Measurements from ENCODE around the gene G3BP2.

G3BP2 gene

DNA sequence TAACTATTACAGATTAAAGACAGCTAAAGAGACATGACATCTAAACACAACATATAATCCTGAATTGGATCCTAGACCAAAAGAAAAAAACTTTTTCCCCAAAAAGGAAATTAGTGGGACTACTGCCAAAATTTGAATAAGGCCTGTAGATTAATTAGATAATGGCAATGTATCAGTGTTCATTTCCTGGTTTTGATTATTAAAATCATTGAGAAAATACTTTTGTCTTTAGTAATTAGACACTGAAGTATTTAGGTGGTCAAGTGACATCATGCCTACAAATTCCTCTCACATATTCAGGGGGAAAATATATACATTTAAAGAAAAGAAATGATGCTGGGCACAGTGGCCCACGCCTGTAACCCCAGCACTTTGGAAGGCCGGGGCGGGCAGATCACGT lies 40.8 kb upstream of the G3BP2 start:
- Histone ChIP-seq H2AFZ (ENCODE audit: low read length) (no peak overlapping the region), H3K36me3 (ENCODE audit: insufficient read depth, low read length) (no peaks in the 10 kb centered on the region), H3K27me3 (ENCODE audit: insufficient read depth, low read length, poor library complexity, severe bottlenecking) (no peaks in the 10 kb centered on the region), H3K9me3 (ENCODE audit: insufficient read depth, low read depth, low read length) (no peaks in the 10 kb centered on the region), H3K4me1 (ENCODE audit: insufficient read depth, low read length, poor library complexity, severe bottlenecking) (peaks cover 12% of the 10 kb centered on the region), H4K20me1 (ENCODE audit: insufficient read depth, low read length, poor library complexity, severe bottlenecking) (no peaks in the 10 kb centered on the region), H3K9ac (ENCODE audit: low read depth, low read length, poor library complexity, severe bottlenecking) (no peak overlapping the region), H3K4me3 (ENCODE audit: low read length, poor library complexity, severe bottlenecking) (no peak overlapping the region), H3K9me2 (replicated peaks; ENCODE audit: low read depth, low read length) (no peaks in the 10 kb centered on the region), H3F3A (ENCODE audit: low read depth) (no peaks in the 10 kb centered on the region), H3K79me2 (ENCODE audit: insufficient read depth, low read length) (no peaks in the 10 kb centered on the region), H3K4me2 (ENCODE audit: low read depth, low read length, poor library complexity, severe bottlenecking) (no peak overlapping the region)
- no peak for TF ChIP-seq EZH2phosphoT487 (IDR thresholded peaks at IDR 0.05; ENCODE audit: borderline replicate concordance)
- TF ChIP-seq, protein P1, sequence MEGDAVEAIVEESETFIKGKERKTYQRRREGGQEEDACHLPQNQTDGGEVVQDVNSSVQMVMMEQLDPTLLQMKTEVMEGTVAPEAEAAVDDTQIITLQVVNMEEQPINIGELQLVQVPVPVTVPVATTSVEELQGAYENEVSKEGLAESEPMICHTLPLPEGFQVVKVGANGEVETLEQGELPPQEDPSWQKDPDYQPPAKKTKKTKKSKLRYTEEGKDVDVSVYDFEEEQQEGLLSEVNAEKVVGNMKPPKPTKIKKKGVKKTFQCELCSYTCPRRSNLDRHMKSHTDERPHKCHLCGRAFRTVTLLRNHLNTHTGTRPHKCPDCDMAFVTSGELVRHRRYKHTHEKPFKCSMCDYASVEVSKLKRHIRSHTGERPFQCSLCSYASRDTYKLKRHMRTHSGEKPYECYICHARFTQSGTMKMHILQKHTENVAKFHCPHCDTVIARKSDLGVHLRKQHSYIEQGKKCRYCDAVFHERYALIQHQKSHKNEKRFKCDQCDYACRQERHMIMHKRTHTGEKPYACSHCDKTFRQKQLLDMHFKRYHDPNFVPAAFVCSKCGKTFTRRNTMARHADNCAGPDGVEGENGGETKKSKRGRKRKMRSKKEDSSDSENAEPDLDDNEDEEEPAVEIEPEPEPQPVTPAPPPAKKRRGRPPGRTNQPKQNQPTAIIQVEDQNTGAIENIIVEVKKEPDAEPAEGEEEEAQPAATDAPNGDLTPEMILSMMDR (conservative IDR thresholded peaks at IDR 0.05; ENCODE audit: low read length) = no peak

DNA sequence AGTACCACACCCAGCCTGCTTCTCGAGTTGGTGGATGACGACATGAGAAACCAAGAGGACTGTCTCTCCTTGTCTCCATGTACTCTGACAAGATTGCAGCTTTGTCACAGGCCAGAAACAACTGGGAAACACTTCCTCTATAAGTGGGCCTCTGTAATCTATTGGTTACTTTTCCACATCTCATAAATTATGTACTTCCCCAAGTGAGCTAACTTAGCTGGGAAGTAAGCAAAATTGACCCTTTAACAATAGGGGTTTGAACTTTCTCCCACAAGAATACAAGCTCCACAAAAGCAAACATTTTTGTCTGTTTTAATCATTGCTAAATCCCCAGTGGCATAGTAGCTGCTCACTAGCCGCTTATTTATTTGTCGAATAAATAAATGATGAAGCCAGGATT lies 37.0 kb upstream of the G3BP2 start:
- TF ChIP-seq, protein P1 (conservative IDR thresholded peaks at IDR 0.05; ENCODE audit: low read length) = no peak
- TF ChIP-seq EZH2phosphoT487 (IDR thresholded peaks at IDR 0.05; ENCODE audit: borderline replicate concordance) = no peak
- Histone ChIP-seq H3K27me3 (ENCODE audit: insufficient read depth, low read length, poor library complexity, severe bottlenecking) (no peaks in the 10 kb centered on the region), H3K9me3 (ENCODE audit: insufficient read depth, low read depth, low read length) (no peaks in the 10 kb centered on the region), H3K4me3 (ENCODE audit: low read length, poor library complexity, severe bottlenecking) (no peak overlapping the region), H3K79me2 (ENCODE audit: insufficient read depth, low read length) (no peaks in the 10 kb centered on the region), H3K4me1 (ENCODE audit: insufficient read depth, low read length, poor library complexity, severe bottlenecking) (peaks cover 9% of the 10 kb centered on the region), H4K20me1 (ENCODE audit: insufficient read depth, low read length, poor library complexity, severe bottlenecking) (no peaks in the 10 kb centered on the region), H3K4me2 (ENCODE audit: low read depth, low read length, poor library complexity, severe bottlenecking) (no peak overlapping the region), H3F3A (ENCODE audit: low read depth) (no peaks in the 10 kb centered on the region), H2AFZ (ENCODE audit: low read length) (no peak overlapping the region), H3K36me3 (ENCODE audit: insufficient read depth, low read length) (no peaks in the 10 kb centered on the region), H3K9me2 (replicated peaks; ENCODE audit: low read depth, low read length) (no peaks in the 10 kb centered on the region), H3K9ac (ENCODE audit: low read depth, low read length, poor library complexity, severe bottlenecking) (no peak overlapping the region)

DNA sequence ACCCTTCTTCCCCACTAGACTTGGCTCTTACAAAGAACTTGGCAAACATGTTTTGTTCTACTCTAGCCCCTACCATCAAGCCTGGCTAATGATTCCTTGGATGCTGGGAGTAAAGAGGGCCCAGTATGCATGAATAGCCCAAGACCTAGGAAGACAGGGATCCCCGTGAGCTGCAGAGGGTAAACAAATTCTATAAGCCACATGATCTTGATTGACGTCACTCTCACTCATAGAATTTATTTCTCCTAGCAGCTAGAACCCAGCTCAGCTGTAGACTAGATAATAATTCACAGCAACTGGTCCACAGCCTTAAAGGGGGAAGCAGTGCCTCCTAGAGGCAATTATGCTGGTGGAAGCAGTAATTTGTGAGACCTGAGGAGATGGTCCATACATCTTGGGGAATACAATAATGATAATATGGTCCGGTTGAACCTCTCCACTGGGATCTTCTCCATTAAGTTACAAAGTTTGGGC lies 35.0 kb upstream of the G3BP2 start:
- Histone ChIP-seq H3K79me2 (ENCODE audit: insufficient read depth, low read length) (no peaks in the 10 kb centered on the region), H3K36me3 (ENCODE audit: insufficient read depth, low read length) (no peaks in the 10 kb centered on the region), H3K27me3 (ENCODE audit: insufficient read depth, low read length, poor library complexity, severe bottlenecking) (no peaks in the 10 kb centered on the region), H3K4me2 (ENCODE audit: low read depth, low read length, poor library complexity, severe bottlenecking) (no peak overlapping the region), H3K9me3 (ENCODE audit: insufficient read depth, low read depth, low read length) (no peaks in the 10 kb centered on the region), H3K9me2 (replicated peaks; ENCODE audit: low read depth, low read length) (no peaks in the 10 kb centered on the region), H3K9ac (ENCODE audit: low read depth, low read length, poor library complexity, severe bottlenecking) (no peak overlapping the region), H3K4me1 (ENCODE audit: insufficient read depth, low read length, poor library complexity, severe bottlenecking) (peaks cover 3% of the 10 kb centered on the region), H3F3A (ENCODE audit: low read depth) (no peaks in the 10 kb centered on the region), H2AFZ (ENCODE audit: low read length) (no peak overlapping the region), H3K4me3 (ENCODE audit: low read length, poor library complexity, severe bottlenecking) (no peak overlapping the region), H4K20me1 (ENCODE audit: insufficient read depth, low read length, poor library complexity, severe bottlenecking) (no peaks in the 10 kb centered on the region)
- TF ChIP-seq, protein P1 (conservative IDR thresholded peaks at IDR 0.05; ENCODE audit: low read length) = peak; percentile 68
- no peak for TF ChIP-seq EZH2phosphoT487 (IDR thresholded peaks at IDR 0.05; ENCODE audit: borderline replicate concordance)
